GM21423 (cell line): ENCODE data around the gene BRINP3.

Experiments
- ATAC-seq: cut with Tn5 transposase; IDR thresholded peaks from one replicate; pipeline ENCODE4 v1.9.1; 2021; ENCODE audit warnings: mild to moderate bottlenecking, moderate library complexity; ENCODE audit not compliant: unreplicated experiment

The BRINP3 gene

GRCh38 chr1:190327271-190327670 is 150.4 kb downstream of the BRINP3 start:
- no peak for ATAC-seq

- ATAC-seq = no peak
Observed at GRCh38 chr1:190323530-190323929, 154.1 kb downstream of the BRINP3 start.

GRCh38 chr1:190322274-190322673 is 155.4 kb downstream of the BRINP3 start:
- ATAC-seq = no peak

- ATAC-seq = no peak
Observed at GRCh38 chr1:190320952-190321351, 156.7 kb downstream of the BRINP3 start.

GRCh38 chr1:190312763-190313162 is 164.9 kb downstream of the BRINP3 start:
- ATAC-seq = no peak

GRCh38 chr1:190303501-190303900 is 174.2 kb downstream of the BRINP3 start:
- ATAC-seq = no peak

GRCh38 chr1:190296453-190296852 is 181.2 kb downstream of the BRINP3 start:
- no peak for ATAC-seq

GRCh38 chr1:190289897-190290296 is 187.8 kb downstream of the BRINP3 start:
- no peak for ATAC-seq

- ATAC-seq = no peak
Observed at GRCh38 chr1:190286111-190286510, 191.6 kb downstream of the BRINP3 start.

- no peak for ATAC-seq
Observed at GRCh38 chr1:190277107-190277506, 200.6 kb downstream of the BRINP3 start.

GRCh38 chr1:190274721-190275120 is 202.9 kb downstream of the BRINP3 start:
- no peak for ATAC-seq

GRCh38 chr1:190273161-190273560 is 204.5 kb downstream of the BRINP3 start:
- no peak for ATAC-seq

- no peak for ATAC-seq
Observed at GRCh38 chr1:190262538-190262937, 215.1 kb downstream of the BRINP3 start.

- ATAC-seq = no peak
Observed at GRCh38 chr1:190259424-190259823, 218.2 kb downstream of the BRINP3 start.

- no peak for ATAC-seq
Observed at GRCh38 chr1:190258003-190258402, 219.7 kb downstream of the BRINP3 start.

- no peak for ATAC-seq
Observed at GRCh38 chr1:190252046-190252445, 225.6 kb downstream of the BRINP3 start.

- ATAC-seq = no peak
Observed at GRCh38 chr1:190250368-190250767, 227.3 kb downstream of the BRINP3 start.

- ATAC-seq = no peak
Observed at GRCh38 chr1:190244406-190244805, 233.3 kb downstream of the BRINP3 start.

- ATAC-seq = no peak
Observed at GRCh38 chr1:190243056-190243455, 234.6 kb downstream of the BRINP3 start.

- ATAC-seq = no peak
Observed at GRCh38 chr1:190226006-190226405, 251.7 kb downstream of the BRINP3 start.

- ATAC-seq = no peak
Observed at GRCh38 chr1:190212450-190212849, 265.2 kb downstream of the BRINP3 start.

- no peak for ATAC-seq
Observed at GRCh38 chr1:190207733-190208132, 269.9 kb downstream of the BRINP3 start.

- no peak for ATAC-seq
Observed at GRCh38 chr1:190205713-190206112, 272.0 kb downstream of the BRINP3 start.

GRCh38 chr1:190196020-190196419 is 281.6 kb downstream of the BRINP3 start:
- ATAC-seq = no peak
